NCI-H524 (cell line): ENCODE results near the gene ELMO1.

ENCODE experiments used
- DNase-seq, 2 experiments: peaks; one replicate each; lab custom pipeline; 2025; lab: John Stamatoyannopoulos, UW

Gene ELMO1, protein sequence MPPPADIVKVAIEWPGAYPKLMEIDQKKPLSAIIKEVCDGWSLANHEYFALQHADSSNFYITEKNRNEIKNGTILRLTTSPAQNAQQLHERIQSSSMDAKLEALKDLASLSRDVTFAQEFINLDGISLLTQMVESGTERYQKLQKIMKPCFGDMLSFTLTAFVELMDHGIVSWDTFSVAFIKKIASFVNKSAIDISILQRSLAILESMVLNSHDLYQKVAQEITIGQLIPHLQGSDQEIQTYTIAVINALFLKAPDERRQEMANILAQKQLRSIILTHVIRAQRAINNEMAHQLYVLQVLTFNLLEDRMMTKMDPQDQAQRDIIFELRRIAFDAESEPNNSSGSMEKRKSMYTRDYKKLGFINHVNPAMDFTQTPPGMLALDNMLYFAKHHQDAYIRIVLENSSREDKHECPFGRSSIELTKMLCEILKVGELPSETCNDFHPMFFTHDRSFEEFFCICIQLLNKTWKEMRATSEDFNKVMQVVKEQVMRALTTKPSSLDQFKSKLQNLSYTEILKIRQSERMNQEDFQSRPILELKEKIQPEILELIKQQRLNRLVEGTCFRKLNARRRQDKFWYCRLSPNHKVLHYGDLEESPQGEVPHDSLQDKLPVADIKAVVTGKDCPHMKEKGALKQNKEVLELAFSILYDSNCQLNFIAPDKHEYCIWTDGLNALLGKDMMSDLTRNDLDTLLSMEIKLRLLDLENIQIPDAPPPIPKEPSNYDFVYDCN

GRCh38 chr7:37448636-37449361, at the start of gene ELMO1:
ELMO1 (minus strand) TSS chr7:37448864; CDS start chr7:37342690, 106,174 bp downstream.
- DNase-seq: peak; percentile 63 to 72

- no peak for DNase-seq
These were observed 48.9 kb upstream of the ELMO1 start for GRCh38 chr7:37497576-37497975.

- DNase-seq: peak; percentile 7 to 25
These were observed 47.0 kb upstream of the ELMO1 start for GRCh38 chr7:37495574-37496184.

DNA sequence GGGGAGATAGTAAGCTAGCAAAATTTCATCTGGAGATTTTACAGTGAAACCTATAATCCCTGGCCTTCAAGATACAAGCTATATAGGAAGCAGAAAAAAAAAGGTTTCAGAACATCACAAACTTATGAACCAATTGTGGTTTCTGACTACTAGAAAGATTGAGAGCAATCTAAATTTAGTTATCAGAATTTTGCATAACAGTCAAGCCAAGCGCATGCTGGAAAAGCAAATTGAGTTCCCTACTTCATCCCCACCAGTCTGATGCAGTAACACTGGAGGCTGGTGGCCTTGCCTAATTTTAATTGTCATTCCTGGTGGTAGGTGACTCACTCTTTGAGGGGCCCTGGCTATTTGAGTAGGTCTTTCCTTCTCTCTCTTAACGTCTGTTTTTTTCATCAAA, 46.3 kb upstream of the ELMO1 start:
- no peak for DNase-seq

DNA sequence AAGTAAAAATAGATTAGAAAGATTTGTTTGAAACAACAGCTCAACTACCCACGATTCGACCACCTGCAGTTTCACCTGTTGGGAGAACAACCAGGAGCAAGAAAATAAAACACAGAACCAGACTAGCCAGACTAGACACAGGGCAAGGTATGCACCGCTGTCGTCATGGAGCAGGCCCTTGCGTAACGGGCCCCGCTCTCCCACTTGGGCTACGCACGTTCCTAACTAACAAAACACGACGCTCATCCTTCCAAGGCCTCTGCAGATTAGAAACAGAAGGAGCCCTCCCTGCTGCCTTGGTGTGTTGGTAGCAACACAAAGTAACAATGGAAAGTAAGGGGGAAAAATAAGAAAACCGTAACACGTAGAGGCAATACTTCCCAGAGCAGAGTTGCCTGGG, 45.1 kb upstream of the ELMO1 start:
- DNase-seq: no peak

- DNase-seq: no peak
These were observed 44.5 kb upstream of the ELMO1 start for GRCh38 chr7:37493123-37493522.

DNA sequence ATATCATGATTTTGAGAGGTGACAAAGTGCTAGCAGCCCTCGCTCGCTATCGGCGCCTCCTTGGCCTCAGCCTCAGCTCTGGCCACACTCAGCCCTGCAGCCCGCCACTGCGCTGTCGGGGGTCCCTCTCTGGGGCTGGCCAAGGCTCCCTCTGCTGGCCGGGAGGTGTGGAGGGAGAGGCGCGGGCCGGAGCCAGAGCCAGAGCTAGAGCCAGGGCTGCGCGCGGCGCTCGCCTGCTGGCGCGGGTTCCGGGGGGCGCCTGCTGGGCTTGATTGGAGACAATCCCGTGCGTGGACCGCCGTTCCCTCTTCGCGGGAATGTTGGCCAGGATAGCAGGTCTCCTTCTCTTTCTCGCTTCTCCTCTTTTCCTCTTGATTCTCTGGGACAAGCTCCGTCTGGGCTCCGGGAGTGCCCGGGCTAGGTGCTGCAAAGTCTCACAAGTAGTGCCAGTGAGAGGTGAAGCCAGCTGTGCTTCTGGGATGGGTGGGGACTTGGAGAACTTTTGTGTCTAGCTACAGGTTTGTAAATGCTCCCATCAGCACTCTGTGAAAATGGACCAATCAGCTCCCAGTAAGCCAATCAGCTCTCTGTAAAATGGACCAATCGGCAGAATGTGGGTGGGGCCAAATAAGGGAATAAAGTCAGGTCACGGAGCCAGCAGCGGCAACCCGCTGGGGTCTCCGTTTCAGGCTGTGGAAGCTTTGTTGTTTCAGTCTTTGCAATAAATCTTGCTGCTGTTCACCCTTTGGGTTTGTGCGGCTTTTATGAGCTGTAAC, 43.4 kb upstream of the ELMO1 start:
- DNase-seq: no peak

GRCh38 chr7:37489703-37490102, 41.0 kb upstream of the ELMO1 start:
- DNase-seq: no peak

DNA sequence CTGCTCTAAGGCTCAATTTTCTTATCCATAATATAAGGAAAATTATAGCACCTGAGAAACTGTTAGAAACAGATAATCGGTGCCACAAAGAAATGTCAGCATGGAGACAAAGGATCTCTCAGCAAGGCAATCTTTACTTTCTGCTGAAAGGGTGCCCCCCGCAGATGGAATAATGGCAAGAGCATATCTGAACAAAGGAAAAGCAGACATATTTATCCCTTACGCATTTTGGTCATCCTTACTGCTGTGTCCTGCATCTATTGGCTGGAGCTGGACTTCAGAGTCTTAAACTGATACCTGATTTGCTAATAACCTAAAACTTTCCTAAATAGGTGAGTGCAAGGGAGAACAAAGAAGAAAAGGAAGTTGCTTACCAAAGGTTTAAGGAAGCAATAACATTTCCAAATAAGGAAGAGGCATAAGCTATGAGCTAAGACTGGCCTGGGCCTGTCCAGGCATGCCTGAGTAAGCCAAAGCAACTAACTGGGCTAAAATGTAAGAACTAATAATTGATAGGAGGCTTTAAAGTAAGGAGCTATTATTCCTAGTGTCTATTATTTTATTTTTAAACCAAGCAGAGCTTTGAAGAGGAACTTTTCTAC, 39.6 kb upstream of the ELMO1 start:
- DNase-seq: no peak

- DNase-seq: no peak
These were observed 35.9 kb upstream of the ELMO1 start for GRCh38 chr7:37484426-37485073.

DNA sequence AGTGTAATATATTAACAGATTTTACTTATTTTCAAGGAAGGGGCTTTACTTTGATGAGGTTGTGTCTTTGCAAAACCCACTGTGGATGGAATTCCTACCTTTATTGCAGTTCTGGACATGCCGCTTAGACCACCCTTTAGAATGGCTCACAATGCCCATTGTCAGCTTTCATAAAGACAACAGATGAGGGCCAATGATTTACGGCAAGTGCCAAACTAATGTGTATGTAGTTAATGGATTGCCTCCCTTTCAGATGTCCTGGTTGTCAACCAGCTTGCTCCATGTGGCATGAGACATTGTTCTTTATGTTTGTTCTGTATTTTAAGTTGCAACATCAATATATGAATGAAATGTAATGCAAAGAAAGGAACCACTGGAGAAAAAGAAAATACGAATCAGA, 35.0 kb upstream of the ELMO1 start:
- DNase-seq: no peak

DNA sequence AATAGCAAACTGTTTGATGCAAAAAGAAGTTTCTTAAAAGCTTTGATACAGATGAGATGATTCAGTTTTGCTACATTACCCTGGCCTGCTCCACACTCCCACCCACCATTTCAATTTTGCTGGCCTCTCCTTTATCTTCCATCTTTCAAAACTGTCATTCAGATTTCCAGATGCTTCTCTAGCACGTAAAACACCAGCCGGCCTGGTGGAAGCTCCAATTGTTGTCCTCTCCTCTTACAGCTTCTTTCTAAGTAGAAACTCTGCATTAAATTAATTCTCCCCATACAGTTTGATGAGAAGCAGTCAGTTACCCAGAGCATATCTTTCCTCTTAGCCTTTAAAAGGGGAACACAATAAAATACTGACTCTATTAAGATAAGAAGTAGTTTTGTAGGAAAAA, 34.3 kb upstream of the ELMO1 start:
- DNase-seq: no peak

GRCh38 chr7:37482505-37482904, 33.8 kb upstream of the ELMO1 start:
- no peak for DNase-seq

- DNase-seq: no peak
These were observed 33.1 kb upstream of the ELMO1 start for GRCh38 chr7:37481722-37482288.

- no peak for DNase-seq
These were observed 32.5 kb upstream of the ELMO1 start for GRCh38 chr7:37481154-37481553.

DNA sequence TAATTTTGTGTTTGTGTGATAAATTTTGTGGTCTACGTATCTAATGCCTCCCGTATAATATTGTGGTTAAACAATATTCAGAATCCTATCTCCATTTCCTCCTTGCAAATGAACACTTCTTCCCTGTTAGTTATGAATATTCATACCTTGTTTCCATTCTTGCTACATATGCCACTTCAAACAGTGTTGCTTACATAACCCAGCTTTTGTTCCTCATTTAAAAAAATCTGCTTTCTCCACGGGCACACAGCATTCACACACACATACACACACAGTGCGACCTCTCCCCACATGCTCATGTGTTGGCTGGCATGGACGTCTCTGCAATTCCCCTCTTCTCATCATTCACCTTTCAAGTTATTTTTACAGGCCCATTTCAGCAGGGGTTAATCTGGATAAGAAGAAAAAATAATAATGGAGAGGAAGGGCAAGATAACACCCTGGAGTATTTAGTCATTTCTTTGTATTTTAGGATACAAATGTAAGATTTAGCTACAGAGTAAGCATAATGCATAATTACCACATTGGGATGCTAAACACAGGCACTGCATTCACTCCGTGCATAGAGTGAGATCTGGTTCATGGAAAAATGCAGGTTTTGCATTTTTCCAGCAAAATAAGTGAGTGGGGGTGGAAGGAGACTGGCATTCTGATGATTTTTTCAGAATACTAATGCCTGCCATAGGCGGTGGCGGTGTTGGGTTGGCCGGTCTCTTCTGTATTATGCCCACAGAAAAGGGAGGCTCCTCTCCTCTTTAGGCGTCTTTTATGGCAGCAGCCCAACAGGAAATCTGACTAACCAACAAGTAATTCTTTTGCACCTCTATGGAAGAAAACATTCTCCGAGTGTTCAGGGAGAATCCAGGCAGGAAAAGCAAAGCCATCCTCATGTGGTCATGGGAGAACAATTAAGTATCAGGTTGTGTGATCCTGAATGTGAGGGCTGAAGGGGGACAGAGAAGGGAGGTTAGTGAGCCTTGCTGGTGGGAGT, 31.7 kb upstream of the ELMO1 start:
- no peak for DNase-seq

- no peak for DNase-seq
These were observed 28.3 kb upstream of the ELMO1 start for GRCh38 chr7:37476881-37477450.

- DNase-seq: no peak
These were observed 27.8 kb upstream of the ELMO1 start for GRCh38 chr7:37476428-37476827.

GRCh38 chr7:37475646-37476045, 27.0 kb upstream of the ELMO1 start:
- DNase-seq: no peak
